Activated CD4-positive, alpha-beta T cell treated with anti-CD3 and anti-CD28 coated beads, Interleukin-2, Interleukin-4, amounts not matched to agents 100 ng/mL and 50 ng/mL, durations not matched to agents 16 hours and 8 hours (primary cell): ENCODE results near the gene INSC.

Experiments
- DNase-seq: peaks from one replicate; pipeline ENCODE4 v3.0.0-alpha.2; 2020; ENCODE audit warnings: low spot score

The INSC gene

DNA sequence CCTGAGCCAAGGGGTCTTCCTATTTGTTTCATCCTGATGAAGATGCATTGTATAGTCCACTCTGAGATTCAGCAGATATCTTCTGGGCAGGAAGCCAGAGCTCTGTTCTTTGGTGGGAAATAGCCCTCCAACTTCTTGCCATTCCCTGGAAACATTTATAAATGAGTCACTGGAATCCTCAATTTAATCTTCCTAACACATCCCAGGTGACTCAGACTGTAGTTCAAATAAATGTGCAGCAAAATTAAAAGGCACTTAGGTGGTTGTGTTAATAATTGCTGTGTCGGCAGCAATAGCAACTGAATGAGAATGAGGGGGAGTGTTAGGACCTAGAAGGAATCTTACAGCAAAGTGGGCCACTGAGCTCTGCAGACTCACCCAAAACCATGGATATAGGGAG is 108.6 kb downstream of the INSC start:
- no peak for DNase-seq

GRCh38 chr11:15224466-15224865 is 109.7 kb downstream of the INSC start:
- DNase-seq: no peak

DNA sequence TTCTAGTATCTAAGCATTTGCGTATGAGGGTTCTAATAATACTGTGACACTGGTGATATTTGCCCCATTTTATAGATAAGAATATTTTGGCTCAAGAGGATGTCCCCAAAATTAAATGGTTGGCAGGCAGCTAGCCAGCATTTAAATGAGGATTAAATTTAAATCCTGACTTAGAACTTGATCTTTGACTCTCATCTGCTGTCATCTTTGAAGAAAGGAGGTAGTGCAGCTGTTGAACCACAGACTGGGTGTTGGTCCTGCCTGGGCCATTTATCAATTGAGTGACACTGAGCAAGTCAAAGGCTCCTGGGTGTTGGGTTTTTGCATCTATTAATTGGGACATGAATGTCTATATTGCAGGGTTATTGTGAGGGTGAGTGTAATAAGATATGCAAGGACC is 112.3 kb downstream of the INSC start:
- DNase-seq: no peak

- no peak for DNase-seq
Measured at GRCh38 chr11:15228331-15228849, 113.7 kb downstream of the INSC start.

GRCh38 chr11:15229069-15229468 is 114.3 kb downstream of the INSC start:
- DNase-seq: no peak

DNA sequence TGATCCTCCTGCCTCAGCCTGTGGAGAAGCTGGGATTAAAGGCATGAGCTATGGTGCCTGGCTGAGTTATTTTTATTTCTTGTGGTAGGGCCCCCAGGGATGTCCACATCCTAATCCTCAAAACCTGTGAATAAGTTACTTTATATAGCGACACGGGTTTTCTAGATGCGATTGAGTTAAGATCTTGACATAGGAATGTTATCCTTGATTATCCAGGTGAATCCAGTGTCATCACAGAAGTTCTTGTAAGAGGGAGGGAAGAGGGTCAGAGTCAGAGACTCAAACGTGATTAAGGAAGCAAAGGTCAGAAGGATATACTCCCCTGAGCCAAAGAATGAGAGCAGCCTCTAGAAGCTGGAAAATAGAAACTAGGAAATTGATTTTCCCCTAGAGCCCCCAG is 117.8 kb downstream of the INSC start:
- no peak for DNase-seq

GRCh38 chr11:15233371-15234165 is 118.8 kb downstream of the INSC start:
- no peak for DNase-seq

- DNase-seq: no peak
Measured at GRCh38 chr11:15234796-15235195, 120.1 kb downstream of the INSC start.

DNA sequence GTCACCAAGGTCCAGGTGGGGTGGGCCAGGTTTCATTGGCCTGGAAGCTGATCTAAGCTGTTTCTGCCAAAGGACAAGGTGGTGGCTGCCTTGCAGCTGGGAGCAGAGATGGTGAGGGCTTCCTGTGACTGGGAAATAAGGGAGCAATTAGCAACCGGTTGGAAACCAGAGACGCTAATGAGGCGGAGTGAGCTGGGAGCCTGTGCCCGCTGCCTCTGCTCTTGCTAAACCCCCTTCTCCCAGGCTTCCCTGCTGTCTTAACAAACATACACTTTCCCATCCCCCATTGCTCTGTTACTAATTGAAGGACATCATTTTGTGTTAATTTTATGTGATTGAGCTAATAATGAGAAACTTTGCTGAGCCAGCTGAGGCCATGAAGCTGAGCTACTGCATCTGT is 121.8 kb downstream of the INSC start:
- no peak for DNase-seq

- DNase-seq: no peak
Measured at GRCh38 chr11:15238856-15239255, 124.1 kb downstream of the INSC start.

GRCh38 chr11:15248749-15249148 is 134.0 kb downstream of the INSC start:
- DNase-seq: no peak

GRCh38 chr11:15258433-15259165 is 143.9 kb downstream of the INSC start:
- DNase-seq: no peak

DNA sequence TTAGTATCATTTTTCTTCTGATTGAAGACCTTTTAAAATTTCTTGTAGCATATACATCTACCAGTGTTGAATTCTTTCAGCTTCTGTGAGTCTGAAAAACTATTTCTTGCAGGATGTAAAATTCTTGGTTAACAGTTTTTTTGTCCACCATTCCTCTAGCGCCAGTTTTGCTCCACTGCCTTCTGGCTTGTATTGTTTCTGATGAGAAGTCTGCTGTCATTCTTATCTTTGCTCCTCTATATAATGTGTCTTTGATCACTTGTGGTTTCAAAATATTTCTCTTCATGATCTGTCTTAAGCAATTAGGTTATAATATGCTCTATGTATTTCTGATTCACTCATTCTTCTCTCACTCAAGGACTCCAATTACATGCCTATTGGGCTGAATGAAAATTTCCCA is 152.3 kb downstream of the INSC start:
- no peak for DNase-seq

DNA sequence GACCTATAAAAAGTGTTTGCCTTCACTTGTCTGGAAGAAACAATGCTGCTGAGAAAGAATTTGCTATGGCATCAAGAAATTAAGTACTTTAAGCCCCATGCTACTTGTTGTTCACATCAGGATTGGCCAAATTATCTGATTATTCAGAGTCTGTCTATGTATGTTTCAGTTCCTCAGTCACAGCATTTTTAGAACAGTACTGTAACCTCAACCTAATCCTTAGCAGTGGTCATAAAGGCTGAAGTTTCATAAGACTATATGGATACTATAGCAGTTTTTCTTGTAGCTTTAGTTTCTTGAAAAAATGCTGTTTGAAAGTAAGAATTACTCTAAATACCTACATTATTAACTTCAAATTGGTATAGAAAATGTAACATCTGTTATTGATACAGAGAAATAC is 153.9 kb downstream of the INSC start:
- DNase-seq: no peak

DNA sequence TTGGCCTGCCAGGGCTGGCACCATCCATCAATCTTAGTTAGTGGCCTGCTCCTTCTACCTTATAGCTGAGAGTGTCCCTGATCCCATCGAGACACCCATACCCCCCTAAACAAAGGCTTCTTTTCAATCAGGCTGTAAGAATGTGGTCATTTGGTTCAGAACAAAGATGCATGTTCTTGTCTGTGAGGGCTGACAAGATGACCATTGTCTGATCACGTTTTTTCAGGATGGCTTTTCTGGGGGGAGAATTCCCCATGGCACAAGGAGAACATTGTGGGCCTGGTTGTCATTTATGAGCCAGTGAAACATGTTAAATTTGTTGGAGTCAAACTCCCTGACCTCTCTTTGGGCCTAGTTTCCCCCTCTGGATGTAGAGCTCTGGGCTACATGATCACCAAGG is 160.4 kb downstream of the INSC start:
- DNase-seq: no peak

- no peak for DNase-seq
Measured at GRCh38 chr11:15276621-15277020, 161.9 kb downstream of the INSC start.

GRCh38 chr11:15278128-15278527 is 163.4 kb downstream of the INSC start:
- no peak for DNase-seq

GRCh38 chr11:15280393-15280792 is 165.7 kb downstream of the INSC start:
- DNase-seq: no peak

DNA sequence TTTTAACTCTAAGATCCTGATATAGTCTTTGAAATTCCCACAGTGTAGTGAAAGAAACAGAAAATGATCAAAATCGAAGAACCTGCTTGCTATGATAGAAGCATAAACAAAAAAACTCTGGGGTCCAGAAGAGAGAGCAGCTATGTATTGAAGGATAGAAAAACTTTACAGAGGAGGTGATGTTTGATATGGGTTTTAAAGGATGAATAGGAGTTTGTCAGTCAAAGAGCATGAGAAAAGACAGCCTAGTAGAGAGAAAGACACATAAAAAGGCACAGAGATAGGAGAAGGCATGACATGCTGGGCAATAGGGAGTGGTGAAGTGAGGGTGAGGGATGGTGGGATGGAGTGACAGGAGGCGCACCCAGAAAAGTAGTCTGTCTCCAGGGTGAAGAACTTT is 168.0 kb downstream of the INSC start:
- no peak for DNase-seq

DNA sequence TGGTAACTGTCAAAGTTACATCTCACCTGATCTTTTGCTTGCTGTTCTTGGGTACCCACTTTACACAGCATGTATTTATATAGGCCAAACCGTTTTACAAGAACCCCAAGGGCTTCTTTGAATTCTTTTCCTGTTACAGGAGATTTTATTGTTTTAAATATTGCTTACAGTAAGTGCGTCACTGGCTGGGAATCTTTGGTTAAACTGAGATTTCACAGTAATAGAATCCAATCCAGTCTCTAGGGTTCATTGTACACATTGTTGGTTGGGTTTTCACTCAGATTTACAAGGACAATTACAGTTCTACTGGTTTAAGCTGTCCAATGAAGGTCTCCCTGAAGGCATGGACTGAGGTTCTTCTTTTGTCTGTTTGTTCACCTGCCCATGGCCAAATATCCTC is 171.7 kb downstream of the INSC start:
- DNase-seq: no peak

DNA sequence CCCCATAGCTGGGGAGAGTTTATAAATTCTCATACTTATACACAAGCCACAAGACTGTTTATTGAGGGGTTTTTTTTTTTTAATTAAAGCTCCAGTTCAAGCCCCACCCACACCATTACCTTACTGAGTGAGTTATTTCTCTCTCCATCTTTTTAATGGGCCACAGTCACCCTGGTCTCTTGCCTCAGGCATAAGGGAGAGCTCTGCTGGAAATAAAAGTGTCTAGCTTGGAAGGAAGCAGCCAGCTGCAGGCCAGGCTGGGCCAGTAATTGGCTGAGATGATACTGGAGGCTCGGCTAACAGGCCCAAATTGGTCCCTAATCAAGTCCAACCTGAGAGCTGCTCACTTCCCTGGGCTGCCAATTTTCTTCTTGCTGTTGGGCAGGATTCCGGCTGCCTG is 174.1 kb downstream of the INSC start:
- DNase-seq: no peak

DNA sequence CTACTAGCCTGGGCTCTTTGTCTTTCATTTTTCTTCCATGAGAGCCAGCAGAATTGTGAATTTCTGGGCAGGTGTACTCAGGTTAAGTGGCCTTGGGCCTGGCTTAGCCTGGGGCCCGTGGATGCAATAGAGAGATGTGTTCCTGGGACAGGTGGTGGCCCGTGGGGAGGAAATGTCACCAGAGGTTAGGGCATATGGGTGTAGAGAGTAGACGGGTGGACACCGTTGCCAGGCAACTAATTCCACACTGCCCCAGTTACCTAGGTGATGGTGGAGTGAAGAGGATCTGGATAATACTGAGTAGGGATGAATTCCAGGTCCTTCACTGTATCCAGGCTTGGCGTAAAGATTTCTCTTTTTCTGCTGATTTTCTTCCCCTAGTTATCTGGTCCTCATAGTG is 175.0 kb downstream of the INSC start:
- no peak for DNase-seq

GRCh38 chr11:15291885-15292284 is 177.2 kb downstream of the INSC start:
- no peak for DNase-seq
